Peyer's patch (tissue), 4 donors: ENCODE results near the gene CCNQ. TPM values are rescaled to one million over a fixed set of nuclear protein-coding genes. Genes with fewer than 3 reads are reported as not detected.

Source experiments
- DNase-seq, 3 donors: peaks; one replicate each; pipeline ENCODE4 v3.0.0-alpha.2; 2017 to 2019
- H3K27ac ChIP-seq, 4 donors: fragments of 200-600 bp; sonication (generic); one replicate each; pipeline ENCODE4 v1.5.1; 2016 to 2019
- H3K27me3 ChIP-seq, 2 donors: fragments of 200-600 bp; sonication (generic); one replicate each; pipeline ENCODE4 v1.5.1; 2019
- H3K36me3 ChIP-seq, 3 donors: fragments of 200-600 bp; sonication (generic); one replicate each; pipeline ENCODE4 v1.5.1; 2016 to 2019
- H3K4me1 ChIP-seq, 4 donors: fragments of 200-600 bp; sonication (generic); one replicate each; pipeline ENCODE4 v1.5.1; 2016 to 2019
- H3K4me3 ChIP-seq, 4 donors: fragments of 200-600 bp; sonication (generic); 1 replicate in 3 of 4; 2 replicates in 1 of 4; pipeline ENCODE4 v1.5.1; 2016 to 2019; ENCODE audit warnings: mild to moderate bottlenecking in 1 of 4
- H3K9me3 ChIP-seq, 4 donors: fragments of 200-600 bp; sonication (generic); one replicate each; pipeline ENCODE4 v1.5.1; 2016 to 2019; ENCODE audit warnings: mild to moderate bottlenecking in 1 of 4
- POLR2A ChIP-seq, 2 donors: fragments of 450-650 bp; IDR thresholded peaks; one replicate each; pipeline ENCODE4 v1.5.1; 2017; ENCODE audit warnings: antibody characterized with exemption in 2 of 2, mild to moderate bottlenecking in 2 of 2, moderate library complexity in 2 of 2
- total RNA-seq, 4 donors: library from RNA; depleted of rRNA; stranded (reverse); fragments of >200 nt; gene quantifications; one replicate each; pipeline ENCODE4 v1.1.0, GENCODE V29; 2016
- TF ChIP-seq, protein P1 (sequence below), 6 experiments: fragments of 450-650 bp in 4 of 6; fragments of 200-600 bp in 2 of 6; sonication (generic) in 1 of 6; IDR thresholded peaks; one replicate each; pipeline ENCODE4 v1.5.1; 2017 to 2019; ENCODE audit warnings: antibody characterized with exemption in 6 of 6, mild to moderate bottlenecking in 3 of 6, moderate library complexity in 1 of 6

CCNQ gene
- total RNA-seq, 4 donors from 2014 or later: 19.0 to 33.3 (median 20.6) TPM

DNA sequence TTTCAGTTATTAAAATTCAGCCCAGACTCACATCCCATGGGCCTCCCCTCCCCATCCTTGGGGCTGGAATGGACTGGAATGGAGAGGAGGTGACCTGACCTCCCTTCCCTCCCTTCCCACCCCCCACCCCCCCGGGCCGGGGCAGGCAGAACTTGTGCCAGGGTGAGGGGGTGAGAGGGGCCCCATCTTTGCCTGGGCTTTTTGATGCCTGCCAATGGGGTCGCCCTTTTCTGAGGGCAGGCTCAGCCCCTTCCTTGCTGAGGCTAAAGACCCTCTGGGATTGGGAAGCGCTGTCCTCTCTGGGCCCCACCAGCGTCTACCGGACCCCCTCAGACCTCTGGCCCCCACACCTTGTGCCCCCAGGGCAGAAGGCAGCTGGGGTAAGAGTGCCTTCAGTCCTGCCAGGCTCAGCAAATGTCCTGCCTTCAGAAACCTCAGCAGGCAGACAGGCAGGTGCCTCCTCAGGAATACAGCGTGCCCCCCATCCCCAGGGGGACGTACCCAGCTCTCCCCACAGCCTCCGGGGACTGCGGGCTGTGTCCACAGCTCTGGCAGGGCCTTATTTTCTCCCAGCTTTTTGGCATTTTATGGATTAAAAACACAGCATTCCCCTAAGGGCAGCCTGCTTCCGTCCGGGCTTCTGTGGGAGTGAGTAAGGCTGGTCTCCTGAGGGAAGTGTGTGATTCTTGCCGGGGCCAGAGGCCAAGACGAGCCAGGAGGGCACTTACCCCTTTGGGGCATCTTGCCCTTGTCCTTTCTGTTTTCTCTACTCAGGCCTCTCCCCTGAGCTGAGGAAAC lies 12.6 kb upstream of the CCNQ start:
- Histone ChIP-seq H3K36me3 (no peaks in the 10 kb centered on the region), H3K4me3 (no peak overlapping the region), H3K27ac (no peak overlapping the region), H3K27me3 (no peaks in the 10 kb centered on the region), H3K4me1 (peaks cover 0 to 9% (median 3%) of the 10 kb centered on the region in 4 donors), H3K9me3 (no peaks in the 10 kb centered on the region)
- no peak for TF ChIP-seq POLR2A (IDR thresholded peaks at IDR 0.05)
- TF ChIP-seq, protein P1, sequence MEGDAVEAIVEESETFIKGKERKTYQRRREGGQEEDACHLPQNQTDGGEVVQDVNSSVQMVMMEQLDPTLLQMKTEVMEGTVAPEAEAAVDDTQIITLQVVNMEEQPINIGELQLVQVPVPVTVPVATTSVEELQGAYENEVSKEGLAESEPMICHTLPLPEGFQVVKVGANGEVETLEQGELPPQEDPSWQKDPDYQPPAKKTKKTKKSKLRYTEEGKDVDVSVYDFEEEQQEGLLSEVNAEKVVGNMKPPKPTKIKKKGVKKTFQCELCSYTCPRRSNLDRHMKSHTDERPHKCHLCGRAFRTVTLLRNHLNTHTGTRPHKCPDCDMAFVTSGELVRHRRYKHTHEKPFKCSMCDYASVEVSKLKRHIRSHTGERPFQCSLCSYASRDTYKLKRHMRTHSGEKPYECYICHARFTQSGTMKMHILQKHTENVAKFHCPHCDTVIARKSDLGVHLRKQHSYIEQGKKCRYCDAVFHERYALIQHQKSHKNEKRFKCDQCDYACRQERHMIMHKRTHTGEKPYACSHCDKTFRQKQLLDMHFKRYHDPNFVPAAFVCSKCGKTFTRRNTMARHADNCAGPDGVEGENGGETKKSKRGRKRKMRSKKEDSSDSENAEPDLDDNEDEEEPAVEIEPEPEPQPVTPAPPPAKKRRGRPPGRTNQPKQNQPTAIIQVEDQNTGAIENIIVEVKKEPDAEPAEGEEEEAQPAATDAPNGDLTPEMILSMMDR (IDR thresholded peaks at IDR 0.05): no peak
- DNase-seq: peak in 1 of 3 donors; percentile 7

DNA sequence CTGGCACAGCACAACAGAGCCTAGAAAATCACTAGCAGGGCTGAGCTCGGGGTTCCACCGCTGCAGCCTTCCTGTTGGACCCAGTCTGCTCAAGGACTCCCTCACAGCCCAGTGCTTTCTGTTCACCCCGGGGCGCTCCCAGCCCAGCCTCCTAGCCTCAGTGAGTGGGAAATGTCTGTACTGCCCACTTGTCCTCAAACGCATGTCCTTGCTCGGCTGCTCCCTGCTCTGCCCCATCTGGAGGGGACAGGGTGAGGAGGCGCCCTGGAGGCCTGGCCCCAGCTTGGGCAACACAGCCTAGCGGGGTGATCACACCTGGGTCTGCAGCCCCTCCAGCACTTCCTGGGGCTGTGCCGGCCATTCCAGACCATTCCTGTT lies 11.9 kb upstream of the CCNQ start:
- H3K36me3 ChIP-seq: no peaks in the 10 kb centered on the region
- DNase-seq: peak in 1 of 3 donors; percentile 13
- H3K4me1 ChIP-seq: peaks cover 0 to 9% (median 3%) of the 10 kb centered on the region in 4 donors
- no peaks in the 10 kb centered on the region for H3K27me3 ChIP-seq
- TF ChIP-seq POLR2A (IDR thresholded peaks at IDR 0.05): no peak
- TF ChIP-seq, protein P1 (IDR thresholded peaks at IDR 0.05): no peak
- H3K9me3 ChIP-seq: no peaks in the 10 kb centered on the region
- no peak overlapping the region for H3K27ac ChIP-seq
- H3K4me3 ChIP-seq: no peak overlapping the region

DNA sequence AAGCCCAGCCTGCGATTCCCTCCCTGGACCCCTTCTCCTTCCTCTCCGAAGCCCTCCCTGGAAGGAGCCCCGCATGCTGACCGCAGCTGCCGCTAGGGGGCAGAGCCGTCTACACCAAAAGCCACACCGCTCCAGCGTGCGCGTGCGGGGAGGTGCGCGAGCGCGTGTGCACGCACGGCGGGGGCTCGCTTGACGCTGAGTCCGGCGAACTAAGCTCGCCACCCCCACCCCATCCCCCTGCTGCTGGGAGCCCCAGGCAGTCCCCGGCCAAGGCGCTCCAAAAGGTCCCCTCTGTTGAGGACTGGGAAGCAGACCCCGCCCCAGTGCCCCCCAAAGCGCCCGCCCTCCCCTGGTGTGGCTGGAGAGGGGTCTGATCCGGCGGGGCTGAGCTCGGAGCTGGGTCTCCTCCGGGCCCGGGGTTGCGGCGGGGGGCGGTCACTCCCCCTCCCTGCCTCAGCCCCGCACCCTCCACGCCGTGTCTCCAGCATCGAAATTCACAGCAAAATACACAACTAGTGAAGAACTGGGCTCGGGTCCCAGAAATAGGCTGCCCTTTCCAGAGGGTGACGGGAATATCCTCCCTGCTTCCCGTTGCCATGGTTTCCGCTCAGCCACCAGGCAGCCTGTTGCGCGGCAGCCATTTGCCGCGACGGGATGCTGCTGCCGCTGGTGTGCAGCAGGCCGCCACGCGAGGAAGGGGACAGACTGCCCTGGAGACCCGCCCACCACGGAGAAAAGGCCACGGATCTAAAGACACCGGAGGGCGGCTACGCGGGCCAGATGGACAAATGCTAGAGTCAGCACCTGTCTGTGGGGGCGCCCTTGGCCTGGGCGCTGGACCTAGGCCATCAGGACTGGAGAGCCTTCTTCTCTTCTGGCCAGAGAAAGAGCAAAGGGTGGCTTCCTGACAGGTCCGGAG lies 11.2 kb upstream of the CCNQ start:
- peak; percentile 74 to 84 (median 75) for DNase-seq
- Histone ChIP-seq H3K9me3 (no peaks in the 10 kb centered on the region), H3K27me3 (no peaks in the 10 kb centered on the region), H3K4me3 (peak overlapping the region; percentile 21 to 52 (median 44)), H3K4me1 (peaks cover 0 to 9% (median 3%) of the 10 kb centered on the region in 4 donors), H3K27ac (peak overlapping the region in 1 of 4 donors; percentile 26), H3K36me3 (no peaks in the 10 kb centered on the region)
- TF ChIP-seq, protein P1 (IDR thresholded peaks at IDR 0.05): peak; percentile 39 to 69 (median 59)
- no peak for TF ChIP-seq POLR2A (IDR thresholded peaks at IDR 0.05)

DNA sequence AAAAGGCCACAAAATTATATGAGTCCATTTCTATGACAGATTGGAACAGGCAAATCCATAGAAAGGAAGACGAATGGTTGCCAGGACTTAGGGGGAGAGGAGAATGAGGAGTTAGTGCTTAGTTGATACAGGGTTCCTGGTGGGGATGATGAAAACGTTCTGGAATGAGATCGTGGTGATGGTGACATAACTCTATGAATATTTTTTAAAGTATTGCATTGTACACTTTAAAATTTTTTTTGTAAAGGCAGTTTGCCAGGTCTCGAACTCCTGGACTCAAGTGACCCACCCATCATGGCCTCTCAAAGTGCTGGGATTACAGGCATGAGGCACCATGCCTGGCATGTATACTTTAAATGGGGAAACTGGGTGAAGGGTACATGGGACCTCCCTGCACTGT lies 9.9 kb upstream of the CCNQ start:
- H3K27me3 ChIP-seq: no peaks in the 10 kb centered on the region

DNA sequence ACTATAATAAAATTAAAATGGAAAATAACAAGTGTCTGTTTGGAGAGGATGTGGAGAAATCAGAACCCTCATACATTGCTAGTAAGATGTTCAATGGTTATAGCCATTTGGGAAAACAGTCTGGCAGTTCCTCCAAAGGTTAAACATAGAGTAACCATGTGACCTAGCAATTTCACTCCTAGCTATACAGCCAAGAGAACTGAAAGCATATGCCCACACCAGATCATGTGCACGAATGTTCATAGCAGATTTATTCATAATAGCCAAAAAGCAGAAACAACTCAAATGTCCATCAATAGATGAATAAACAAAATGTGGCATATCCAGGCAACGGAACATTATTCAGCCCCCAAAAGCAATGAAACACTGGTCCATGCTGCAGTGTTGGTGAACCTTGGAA lies 9.4 kb upstream of the CCNQ start:
- no peaks in the 10 kb centered on the region for H3K27me3 ChIP-seq
- TF ChIP-seq, protein P1 (IDR thresholded peaks at IDR 0.05): no peak
- no peak for TF ChIP-seq POLR2A (IDR thresholded peaks at IDR 0.05)
- H3K36me3 ChIP-seq: no peaks in the 10 kb centered on the region
- H3K9me3 ChIP-seq: no peaks in the 10 kb centered on the region
- no peak for DNase-seq
- H3K27ac ChIP-seq: no peak overlapping the region
- no peak overlapping the region for H3K4me3 ChIP-seq
- H3K4me1 ChIP-seq: peaks cover 0 to 9% (median 3%) of the 10 kb centered on the region in 4 donors

More for the DNA sequence above, 9.9 kb upstream of the CCNQ start:
- Histone ChIP-seq H3K4me1 (peaks cover 0 to 9% (median 3%) of the 10 kb centered on the region in 4 donors), H3K9me3 (no peaks in the 10 kb centered on the region), H3K36me3 (no peaks in the 10 kb centered on the region), H3K27ac (no peak overlapping the region), H3K4me3 (no peak overlapping the region)
- no peak for TF ChIP-seq POLR2A (IDR thresholded peaks at IDR 0.05)
- TF ChIP-seq, protein P1 (IDR thresholded peaks at IDR 0.05): no peak
- DNase-seq: no peak
